ENCODE data around the gene A4GNT. TPM values are rescaled to one million over a fixed set of nuclear protein-coding genes. Genes with fewer than 3 reads are reported as not detected.

Gene A4GNT
- total RNA-seq (1 to 10 TPM in 4 of 6 donors, under 1 TPM in 2; 0.47 to 2.0 (median 1.1) TPM), polyA plus RNA-seq (1 to 10 TPM in 1 of 2 donors, under 1 TPM in 1; 0.34 to 1.2 TPM)

GRCh38 chr3:138132239-138132638, at the start of gene A4GNT:
Gene A4GNT, minus strand, starts transcription at chr3:138132390. Its CDS starts 1,134 bp downstream, at chr3:138131256.
- ATAC-seq (peak in 3 of 4 donors; percentile 16 to 64 (median 44)), FAIRE-seq (no peak), DNase-seq (no peak)
- intact Hi-C loops (cut with DNase I), result no loop called here
- Histone ChIP-seq H3K36me3 (no peaks in the 10 kb centered on the region), H3K9me3 (no peaks in the 10 kb centered on the region), H3K27me3 (no peaks in the 10 kb centered on the region), H3K27ac (peak within 1 kb of the TSS in 2 of 4 donors; percentile 15 to 20), H3K4me1 (peaks cover 5 to 17% (median 15%) of the 10 kb centered on the region in 3 donors), H3K4me3 (no peak within 1 kb of the TSS)
- TF ChIP-seq CTCF (IDR thresholded peaks at IDR 0.05), result no peak
- 60 to 69% methylated on average over 1 of the region's 1 CpG for WGBS, 2 donors

- H3K36me3 ChIP-seq, result no peaks in the 10 kb centered on the region
- H3K4me1 ChIP-seq, result no peaks in the 10 kb centered on the region
- FAIRE-seq (no peak), ATAC-seq (peak in 3 of 4 donors; percentile 85 to 91 (median 86)), DNase-seq (peak in 1 of 6 donors; percentile 21)
- no peak overlapping the region for H3K4me3 ChIP-seq
- WGBS, 2 donors, result 2 to 5% methylated on average over 2 of the region's 2 CpGs
- TF ChIP-seq CTCF (IDR thresholded peaks at IDR 0.05), result peak in 1 of 4 donors; percentile 20
- no peaks in the 10 kb centered on the region for H3K27me3 ChIP-seq
- intact Hi-C loops (cut with DNase I), result no loop called here
- H3K9me3 ChIP-seq, result no peaks in the 10 kb centered on the region
- no peak overlapping the region for H3K27ac ChIP-seq
Observed at GRCh38 chr3:138180375-138181029, 48.3 kb upstream of the A4GNT start.

- H3K4me3 ChIP-seq, result peak within 1 kb of the TSS; percentile 56 to 84 (median 70)
- no peak for TF ChIP-seq CTCF (IDR thresholded peaks at IDR 0.05)
- no peaks in the 10 kb centered on the region for H3K9me3 ChIP-seq
- WGBS, 2 donors, result 0 to 1% methylated on average over 38 of the region's 38 CpGs
- H3K27ac ChIP-seq, result peak within 1 kb of the TSS; percentile 51 to 83 (median 80)
- ATAC-seq (peak; percentile 94 to 98 (median 96)), FAIRE-seq (peak; percentile 81), DNase-seq (peak; percentile 68 to 89 (median 82))
- peaks cover 0 to 17% (median 0%) of the 10 kb centered on the region in 3 donors for H3K4me1 ChIP-seq
- H3K27me3 ChIP-seq, result no peaks in the 10 kb centered on the region
- intact Hi-C loops (cut with DNase I), result no loop called here
- no peaks in the 10 kb centered on the region for H3K36me3 ChIP-seq
Observed at GRCh38 chr3:138174421-138175131, 42.4 kb upstream of the A4GNT start, which contains the start of gene DBR1. Gene DBR1, minus strand, starts transcription at chr3:138174921. Its CDS starts 126 bp downstream, at chr3:138174795.

- whole genome bisulfite sequencing, 2 donors, result 51 to 56% methylated on average over 13 of the region's 13 CpGs
- H3K4me3 ChIP-seq, result peak overlapping the region; percentile 56 to 84 (median 70)
- no peak for FAIRE-seq
- no peak for DNase-seq
- no peaks in the 10 kb centered on the region for H3K27me3 ChIP-seq
- H3K4me1 ChIP-seq, result peaks cover 0 to 17% (median 0%) of the 10 kb centered on the region in 3 donors
- intact Hi-C loops (cut with DNase I), result no loop called here
- H3K9me3 ChIP-seq, result no peaks in the 10 kb centered on the region
- H3K27ac ChIP-seq, result peak overlapping the region; percentile 51 to 83 (median 80)
- peak in 1 of 4 donors; percentile 11 for ATAC-seq
- peaks cover 0 to 6% (median 0%) of the 10 kb centered on the region in 3 donors for H3K36me3 ChIP-seq
- TF ChIP-seq CTCF (IDR thresholded peaks at IDR 0.05), result no peak
Observed at GRCh38 chr3:138173769-138174420, 41.7 kb upstream of the A4GNT start.
